Gastrocnemius medialis (tissue), 4 donors: ENCODE data around the gene ST8SIA1.

Experiments
- POLR2A ChIP-seq, 2 donors: fragments of 450-650 bp; IDR thresholded peaks; one replicate each; pipeline ENCODE4 v1.6.1; 2017; ENCODE audit warnings: antibody characterized with exemption in 2 of 2, mild to moderate bottlenecking in 2 of 2, moderate library complexity in 2 of 2
- TF ChIP-seq, protein P1 (sequence below), 5 experiments: fragments of 450-650 bp in 3 of 5; fragments of 200-600 bp in 2 of 5; sonication (generic) in 2 of 5; IDR thresholded peaks in 4 of 5; conservative IDR thresholded peaks in 1 of 5; 1 replicate in 4 of 5; 2 replicates in 1 of 5; pipeline ENCODE4 v1.5.1; 2016 to 2019; ENCODE audit warnings: antibody characterized with exemption in 5 of 5, mild to moderate bottlenecking in 3 of 5, moderate library complexity in 3 of 5

DNA sequence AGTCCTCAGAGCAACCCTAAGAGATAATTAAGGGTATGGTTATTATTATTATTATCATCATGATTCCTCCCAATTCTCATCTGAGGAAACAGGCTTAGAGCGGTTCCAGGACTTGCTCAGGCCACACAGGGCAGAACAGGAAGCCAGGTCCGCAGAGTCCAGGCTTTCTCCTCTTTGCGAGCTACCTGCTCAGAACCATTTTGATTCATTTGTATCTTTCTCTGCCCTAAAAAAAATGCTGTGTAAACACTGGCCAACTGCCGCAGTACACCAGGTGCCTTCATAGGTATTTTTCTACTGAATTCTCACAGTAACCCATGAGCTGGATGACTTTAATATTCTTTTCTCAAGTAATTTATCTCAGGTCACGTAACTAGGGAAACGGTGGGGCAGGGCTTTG, 45.3 kb downstream of the ST8SIA1 start:
- TF ChIP-seq, protein P1, sequence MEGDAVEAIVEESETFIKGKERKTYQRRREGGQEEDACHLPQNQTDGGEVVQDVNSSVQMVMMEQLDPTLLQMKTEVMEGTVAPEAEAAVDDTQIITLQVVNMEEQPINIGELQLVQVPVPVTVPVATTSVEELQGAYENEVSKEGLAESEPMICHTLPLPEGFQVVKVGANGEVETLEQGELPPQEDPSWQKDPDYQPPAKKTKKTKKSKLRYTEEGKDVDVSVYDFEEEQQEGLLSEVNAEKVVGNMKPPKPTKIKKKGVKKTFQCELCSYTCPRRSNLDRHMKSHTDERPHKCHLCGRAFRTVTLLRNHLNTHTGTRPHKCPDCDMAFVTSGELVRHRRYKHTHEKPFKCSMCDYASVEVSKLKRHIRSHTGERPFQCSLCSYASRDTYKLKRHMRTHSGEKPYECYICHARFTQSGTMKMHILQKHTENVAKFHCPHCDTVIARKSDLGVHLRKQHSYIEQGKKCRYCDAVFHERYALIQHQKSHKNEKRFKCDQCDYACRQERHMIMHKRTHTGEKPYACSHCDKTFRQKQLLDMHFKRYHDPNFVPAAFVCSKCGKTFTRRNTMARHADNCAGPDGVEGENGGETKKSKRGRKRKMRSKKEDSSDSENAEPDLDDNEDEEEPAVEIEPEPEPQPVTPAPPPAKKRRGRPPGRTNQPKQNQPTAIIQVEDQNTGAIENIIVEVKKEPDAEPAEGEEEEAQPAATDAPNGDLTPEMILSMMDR (IDR thresholded peaks at IDR 0.05 in 4 of 5, conservative IDR thresholded peaks at IDR 0.05 in 1 of 5) = no peak
- no peak for TF ChIP-seq POLR2A (IDR thresholded peaks at IDR 0.05)
